Small intestine (tissue), 7 donors: ENCODE measurements around the gene CTR9. TPM values are rescaled to one million over a fixed set of nuclear protein-coding genes. Genes with fewer than 3 reads are reported as not detected.

Source experiments
- DNase-seq, 2 donors: peaks; one replicate each; pipeline versions ENCODE4 v3.0.0 to v3.0.0-alpha.2; 2013
- FAIRE-seq: peaks from 2 replicates; lab custom pipeline; 2012; peaks lifted over from hg19 to GRCh38; lab: Jason Lieb, UNC
- H3K27ac ChIP-seq, 3 donors: one replicate each; pipeline ENCODE4 v1.5.1; 2013; ENCODE audit warnings: low read length in 2 of 3, mild to moderate bottlenecking in 2 of 3, control low read depth in 1 of 3, inconsistent platforms in 1 of 3, low read depth in 1 of 3, moderate library complexity in 1 of 3
- H3K27me3 ChIP-seq, 3 donors: one replicate each; pipeline ENCODE4 v1.6.1; 2013; ENCODE audit warnings: low read length in 3 of 3, inconsistent platforms in 1 of 3; ENCODE audit not compliant: control insufficient read depth in 3 of 3, insufficient read depth in 3 of 3
- H3K36me3 ChIP-seq, 3 donors: one replicate each; pipeline ENCODE4 v1.6.1; 2013; ENCODE audit warnings: low read length in 3 of 3, inconsistent platforms in 1 of 3, low read depth in 1 of 3, mild to moderate bottlenecking in 1 of 3, moderate library complexity in 1 of 3; ENCODE audit not compliant: control insufficient read depth in 3 of 3, insufficient read depth in 2 of 3
- H3K4me1 ChIP-seq, 3 donors: one replicate each; pipeline ENCODE4 v1.6.1; 2013; ENCODE audit warnings: low read length in 2 of 3, inconsistent platforms in 1 of 3, low read depth in 1 of 3, mild to moderate bottlenecking in 1 of 3, moderate library complexity in 1 of 3; ENCODE audit not compliant: control insufficient read depth in 3 of 3, insufficient read depth in 2 of 3
- H3K4me3 ChIP-seq, 3 donors: one replicate each; pipeline ENCODE4 v1.5.1; 2013; ENCODE audit warnings: low read length in 3 of 3, control low read depth in 1 of 3, inconsistent platforms in 1 of 3, low read depth in 1 of 3, mild to moderate bottlenecking in 1 of 3, moderate library complexity in 1 of 3
- H3K9me3 ChIP-seq, 2 donors: one replicate each; pipeline ENCODE4 v1.6.1; 2013; ENCODE audit warnings: low read depth in 1 of 2, low read length in 1 of 2; ENCODE audit not compliant: control insufficient read depth in 2 of 2, insufficient read depth in 1 of 2
- WGBS, 3 donors: extraction: QIAGEN DNeasy Blood & Tissue Kit; methylation state at CpG; one replicate each; pipeline ENCODE4 v1.1.7; 2013; 5-methylcytosine and 5-hydroxymethylcytosine counted together
- polyA plus RNA-seq, 4 donors: library from polyadenylated mRNA; stranded (reverse) in 3 of 4; unstranded in 1 of 4; fragments of 200-250 nt in 3 of 4; fragments of 120-200 nt in 1 of 4; gene quantifications; one replicate each; pipeline versions ENCODE4 v1.2.1 to v1.2.3, GENCODE V29; 2013
- donor health status: healthy with polysubstance abuse.
- donor health status: control.
- donor health status: control.
- donor health status: Bipolar disorder and iron deficiency.
- donor health status: healthy.

Gene CTR9
- polyA plus RNA-seq, 4 donors = 14.1 to 44.7 (median 16.5) TPM

DNA sequence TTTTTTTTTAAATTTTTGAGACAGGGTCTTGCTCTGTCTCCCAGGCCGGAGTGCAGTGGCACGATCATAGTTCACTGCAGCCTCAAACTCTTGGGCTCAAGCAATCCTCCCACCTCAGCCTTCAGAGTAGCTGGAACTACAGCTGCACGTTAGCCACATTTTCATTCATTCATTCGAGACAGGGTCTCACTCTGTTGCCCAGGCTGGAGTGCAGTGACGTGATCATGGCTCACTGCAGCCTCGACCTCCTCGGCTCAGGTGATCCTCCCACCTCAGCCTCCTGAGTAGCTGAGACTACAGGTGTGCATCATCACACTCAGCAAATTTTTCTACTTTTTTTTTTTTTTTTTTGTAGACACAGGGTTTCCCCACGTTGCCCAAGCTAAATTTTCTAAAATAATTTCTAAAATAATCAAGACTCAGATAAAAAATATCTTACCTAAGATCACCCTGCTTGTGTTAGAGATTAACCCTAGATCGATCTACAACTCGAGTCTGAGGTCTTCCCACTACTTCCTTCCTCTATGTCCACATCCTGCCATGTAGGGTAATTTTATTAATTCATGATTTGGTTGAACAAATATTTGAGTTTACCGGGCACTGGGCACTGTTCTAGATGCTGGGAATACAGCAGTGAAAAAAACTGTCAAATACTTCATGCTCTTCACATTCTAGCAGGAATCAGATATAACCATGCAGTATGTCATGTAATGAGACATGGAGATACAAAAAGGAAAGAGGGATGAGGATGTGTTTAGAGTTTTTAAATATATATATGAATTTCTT is 42.6 kb downstream of the CTR9 start:
- H3K27me3 ChIP-seq = peaks cover 0 to 3% (median 0%) of the 10 kb centered on the region in 3 donors
- DNase-seq (no peak), FAIRE-seq (no peak)
- 50 to 66% (median 56%) methylated on average over 11 of the region's 11 CpGs for WGBS, 3 donors
- no peaks in the 10 kb centered on the region for H3K9me3 ChIP-seq
- H3K27ac ChIP-seq = no peak overlapping the region
- peaks cover 11 to 15% (median 12%) of the 10 kb centered on the region in 3 donors for H3K36me3 ChIP-seq
- H3K4me1 ChIP-seq = no peaks in the 10 kb centered on the region
- H3K4me3 ChIP-seq = no peak overlapping the region

DNA sequence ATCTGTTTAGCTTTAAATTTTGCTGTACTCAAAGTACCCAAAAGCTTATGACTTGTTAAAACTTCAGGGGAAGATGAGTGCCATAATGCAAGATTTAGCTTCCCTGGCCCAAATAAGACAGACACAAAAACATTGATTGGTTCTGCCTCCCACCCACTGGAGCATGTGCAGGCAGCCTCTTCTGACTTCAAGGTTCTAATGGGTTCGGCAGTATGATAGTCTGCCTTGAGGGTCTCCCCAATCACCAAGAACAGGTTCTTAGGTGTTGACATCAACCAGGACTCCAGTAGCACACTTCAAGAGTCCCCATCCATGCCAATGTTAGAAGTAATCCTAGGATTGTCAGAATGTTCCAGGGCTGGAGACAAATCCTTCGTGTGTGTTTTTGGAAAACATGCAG is 45.1 kb downstream of the CTR9 start:
- Histone ChIP-seq H3K36me3 (peaks cover 13 to 30% (median 26%) of the 10 kb centered on the region in 3 donors), H3K27me3 (peaks cover 0 to 3% (median 0%) of the 10 kb centered on the region in 3 donors), H3K4me3 (no peak overlapping the region), H3K4me1 (no peaks in the 10 kb centered on the region), H3K27ac (no peak overlapping the region), H3K9me3 (no peaks in the 10 kb centered on the region)
- DNase-seq = no peak
- WGBS, 3 donors = 69 to 79% (median 79%) methylated on average over 2 of the region's 2 CpGs
- no peak for FAIRE-seq

DNA sequence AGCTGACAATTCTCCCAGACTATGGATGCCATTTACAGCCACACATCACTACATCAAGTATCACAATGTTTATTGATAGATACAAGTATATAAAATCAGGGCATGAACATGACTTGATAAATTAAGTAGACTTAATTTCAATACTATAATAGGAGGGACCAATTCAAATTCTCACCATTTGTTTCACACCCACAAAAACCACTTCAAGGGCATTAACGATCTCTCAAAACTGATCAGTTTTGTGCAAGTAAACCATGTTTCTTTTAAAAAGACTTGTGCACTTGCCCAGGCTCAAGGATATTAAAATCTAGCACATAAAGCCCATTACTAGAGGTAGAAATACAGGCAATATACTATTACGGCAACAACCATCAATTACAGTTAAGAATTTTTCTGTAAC is 46.0 kb downstream of the CTR9 start:
- Histone ChIP-seq H3K9me3 (no peaks in the 10 kb centered on the region), H3K4me1 (no peaks in the 10 kb centered on the region), H3K27me3 (no peaks in the 10 kb centered on the region), H3K27ac (no peak overlapping the region), H3K36me3 (peaks cover 15 to 32% (median 30%) of the 10 kb centered on the region in 3 donors), H3K4me3 (no peak overlapping the region)
- DNase-seq (no peak), FAIRE-seq (no peak)
- WGBS, 3 donors = 80 to 81% (median 81%) methylated on average over 2 of the region's 2 CpGs

- no peak for FAIRE-seq
- peaks cover 20 to 37% (median 30%) of the 10 kb centered on the region in 3 donors for H3K36me3 ChIP-seq
- no peaks in the 10 kb centered on the region for H3K27me3 ChIP-seq
- H3K9me3 ChIP-seq = no peaks in the 10 kb centered on the region
- H3K27ac ChIP-seq = no peak overlapping the region
- DNase-seq = no peak
- no peaks in the 10 kb centered on the region for H3K4me1 ChIP-seq
- WGBS, 3 donors = 74 to 91% (median 81%) methylated on average over 3 of the region's 3 CpGs
- no peak overlapping the region for H3K4me3 ChIP-seq
These were observed 46.5 kb downstream of the CTR9 start for GRCh38 chr11:10797531-10797930.

- DNase-seq = no peak
- peaks cover 24 to 41% (median 35%) of the 10 kb centered on the region in 3 donors for H3K36me3 ChIP-seq
- no peak for FAIRE-seq
- H3K4me3 ChIP-seq = no peak overlapping the region
- no peaks in the 10 kb centered on the region for H3K9me3 ChIP-seq
- H3K27me3 ChIP-seq = no peaks in the 10 kb centered on the region
- 61 to 69% (median 62%) methylated on average over 4 of the region's 4 CpGs for WGBS, 3 donors
- no peak overlapping the region for H3K27ac ChIP-seq
- H3K4me1 ChIP-seq = no peaks in the 10 kb centered on the region
These were observed 47.4 kb downstream of the CTR9 start for GRCh38 chr11:10798330-10798928.

DNA sequence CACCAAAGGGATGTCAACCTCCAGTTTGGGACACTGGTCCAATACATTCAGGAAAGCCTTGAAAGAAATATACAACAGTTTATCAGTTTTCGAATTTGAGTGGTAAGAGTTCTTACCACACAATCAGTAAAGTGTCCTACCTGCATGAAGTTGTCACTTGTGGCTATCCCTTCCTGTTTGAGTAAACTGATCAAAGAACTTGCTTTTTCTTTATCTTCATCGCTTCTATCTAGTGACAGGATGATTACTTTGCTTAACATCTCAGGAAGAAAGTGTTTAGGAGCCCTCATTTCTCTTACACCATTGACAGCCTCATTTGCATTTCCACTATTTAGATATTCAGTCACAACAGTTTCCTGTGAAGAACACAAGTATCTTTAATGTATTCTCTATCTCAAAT is 49.2 kb downstream of the CTR9 start:
- DNase-seq = no peak
- Histone ChIP-seq H3K4me1 (no peaks in the 10 kb centered on the region), H3K27me3 (no peaks in the 10 kb centered on the region), H3K9me3 (no peaks in the 10 kb centered on the region), H3K27ac (no peak overlapping the region), H3K36me3 (peaks cover 29 to 49% (median 38%) of the 10 kb centered on the region in 3 donors), H3K4me3 (no peak overlapping the region)
- no peak for FAIRE-seq
- 72 to 85% (median 78%) methylated on average over 2 of the region's 2 CpGs for WGBS, 3 donors

- WGBS, 3 donors = 63 to 73% (median 71%) methylated on average over 6 of the region's 6 CpGs
- peaks cover 27 to 46% (median 38%) of the 10 kb centered on the region in 3 donors for H3K36me3 ChIP-seq
- H3K4me1 ChIP-seq = peaks cover 2 to 7% (median 3%) of the 10 kb centered on the region in 3 donors
These were observed 52.6 kb downstream of the CTR9 start for GRCh38 chr11:10803676-10804075.

DNA sequence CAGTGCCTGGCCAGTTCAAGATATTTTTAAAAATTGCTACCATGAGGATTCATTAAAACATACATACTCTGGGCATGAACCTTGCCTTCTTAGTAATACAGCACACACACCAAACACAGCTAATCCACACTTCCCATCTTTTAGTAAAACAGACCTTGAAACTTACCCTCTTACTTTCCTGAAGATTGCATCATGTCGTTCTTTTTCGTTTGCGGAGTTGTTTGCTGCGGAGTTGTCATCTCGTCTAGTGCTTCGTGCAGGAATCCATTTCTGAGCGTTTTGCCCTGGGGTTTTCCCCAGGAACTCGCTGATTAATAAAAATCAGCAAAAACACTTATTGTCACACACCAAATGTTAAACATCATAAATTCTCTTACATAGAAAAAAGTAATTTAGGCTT is 54.7 kb downstream of the CTR9 start:
- no peak overlapping the region for H3K27ac ChIP-seq
- no peak overlapping the region for H3K4me3 ChIP-seq
- FAIRE-seq = no peak
- WGBS, 3 donors = 48 to 68% (median 51%) methylated on average over 8 of the region's 8 CpGs
- H3K9me3 ChIP-seq = no peaks in the 10 kb centered on the region
- H3K36me3 ChIP-seq = peaks cover 14 to 36% (median 31%) of the 10 kb centered on the region in 3 donors
- no peak for DNase-seq
- peaks cover 2 to 7% (median 3%) of the 10 kb centered on the region in 3 donors for H3K4me1 ChIP-seq
- H3K27me3 ChIP-seq = no peaks in the 10 kb centered on the region

More at GRCh38 chr11:10803676-10804075, 52.6 kb downstream of the CTR9 start:
- DNase-seq (no peak), FAIRE-seq (no peak)
- no peak overlapping the region for H3K4me3 ChIP-seq
- H3K27ac ChIP-seq = no peak overlapping the region
- H3K27me3 ChIP-seq = no peaks in the 10 kb centered on the region
- H3K9me3 ChIP-seq = no peaks in the 10 kb centered on the region
